ENCODE results near the gene ARVCF.
"Not testable (repeated sequence)": the region's sequence is repeated elsewhere in the genome, so short reads cannot be mapped to it uniquely, and the experiment has no call there.

ARVCF gene

DNA sequence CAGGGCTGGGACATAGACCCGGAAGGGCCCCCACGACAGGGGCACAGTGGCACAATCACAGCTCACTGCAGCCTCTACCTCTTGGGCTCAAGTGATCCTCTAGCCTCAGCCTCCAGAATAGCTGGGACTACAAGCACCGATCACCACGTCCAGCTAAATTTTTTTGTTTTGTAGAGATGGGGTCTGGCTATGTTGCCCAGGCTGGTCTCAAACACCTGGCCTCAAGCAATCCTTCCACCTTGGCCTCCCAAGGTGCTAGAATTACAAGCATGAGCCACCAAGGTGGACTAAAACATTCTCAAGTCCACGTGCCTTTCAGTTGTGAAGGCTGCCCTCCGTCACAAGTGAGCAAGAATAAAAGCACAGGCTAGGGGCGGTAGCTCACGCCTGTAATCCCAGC is 85.1 kb downstream of the ARVCF start:
- DNase-seq, result no peak

DNA sequence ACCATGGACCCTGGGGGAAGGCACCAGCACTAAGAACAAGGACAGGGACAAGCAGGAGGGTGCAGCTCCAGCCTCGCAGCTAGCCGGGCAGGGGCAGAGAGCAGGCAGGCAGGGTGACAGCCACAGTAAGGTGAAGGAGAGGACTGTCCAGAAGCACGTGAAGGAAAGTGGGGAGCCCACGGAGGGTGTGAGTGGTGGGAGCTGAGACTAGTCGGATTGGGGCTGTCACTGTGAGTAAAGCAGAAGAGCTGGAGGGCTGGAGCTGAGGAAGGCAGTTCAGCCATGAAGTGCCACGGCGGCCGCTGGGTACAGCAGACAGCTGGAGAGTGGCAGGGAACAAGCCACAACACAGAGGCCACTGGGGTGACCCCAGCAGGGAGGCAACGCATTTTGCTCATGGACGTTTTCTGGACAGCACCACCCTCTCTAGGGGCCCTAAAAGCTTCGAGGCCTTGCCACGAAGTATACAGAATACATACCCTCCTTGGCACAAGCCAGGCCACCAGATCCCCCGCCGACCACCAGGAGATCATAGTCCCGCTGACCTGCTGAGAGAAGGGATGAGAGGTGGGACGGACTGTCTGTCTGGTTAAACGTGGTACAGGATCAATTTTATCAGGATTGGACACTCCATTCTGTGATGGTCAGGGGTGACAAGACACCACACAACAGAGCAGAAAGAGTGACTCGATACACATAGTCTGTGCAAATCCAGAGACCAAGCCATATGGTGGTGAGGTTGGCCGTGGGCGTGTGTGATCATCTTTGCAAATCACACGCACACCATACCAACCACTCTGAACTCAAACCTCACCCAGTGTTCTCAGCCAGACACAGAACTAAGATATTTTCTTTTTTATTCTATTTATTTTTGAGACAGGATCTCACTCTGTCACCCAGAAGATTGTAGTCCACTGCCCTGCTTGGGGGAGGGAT is 85.8 kb downstream of the ARVCF start:
- no peak for DNase-seq

DNA sequence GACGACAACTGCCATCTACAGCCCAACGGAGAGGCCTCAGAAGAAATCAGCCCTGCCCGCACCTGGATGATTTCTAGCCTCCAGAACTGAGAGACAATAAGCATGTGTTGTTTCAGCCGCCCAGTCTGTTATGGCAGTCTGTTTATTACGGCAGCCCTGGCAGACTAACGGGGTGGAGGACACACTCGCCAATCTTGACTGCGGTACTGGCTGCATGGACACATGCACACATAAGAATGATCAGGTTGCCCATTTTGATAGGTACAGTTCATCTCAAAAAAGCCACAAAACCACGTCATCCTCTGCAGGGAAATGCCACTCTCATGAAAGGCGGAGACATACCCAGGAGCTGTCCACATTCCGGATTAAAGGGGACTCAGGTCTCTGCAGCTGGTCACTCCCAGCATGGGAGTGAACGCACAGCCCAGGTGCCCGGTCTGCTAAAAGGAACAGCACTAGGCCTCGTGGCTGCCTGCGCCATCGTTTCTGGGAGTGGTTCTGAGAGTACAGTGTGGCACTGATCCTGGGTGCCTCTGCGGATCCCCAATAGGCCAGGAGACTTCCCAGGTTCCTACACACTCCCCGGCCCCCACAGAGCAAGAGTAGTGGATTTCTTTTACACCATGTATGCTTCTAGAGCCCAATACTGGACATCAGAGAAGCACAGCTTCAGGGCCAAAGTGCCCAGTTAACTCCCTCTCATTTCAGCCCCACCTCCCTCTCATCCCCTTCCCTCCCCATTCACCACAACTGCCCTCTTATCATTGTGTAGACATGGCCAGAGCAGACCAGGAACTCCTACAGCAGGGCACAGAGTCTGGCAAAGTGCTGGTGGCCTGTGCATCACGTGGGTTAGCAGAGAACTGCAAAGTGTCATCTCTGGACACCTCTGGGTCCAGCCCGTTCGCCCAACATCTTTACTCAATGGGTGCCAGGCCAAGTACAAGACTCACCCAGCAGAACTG is 86.8 kb downstream of the ARVCF start:
- DNase-seq, result no peak

DNA sequence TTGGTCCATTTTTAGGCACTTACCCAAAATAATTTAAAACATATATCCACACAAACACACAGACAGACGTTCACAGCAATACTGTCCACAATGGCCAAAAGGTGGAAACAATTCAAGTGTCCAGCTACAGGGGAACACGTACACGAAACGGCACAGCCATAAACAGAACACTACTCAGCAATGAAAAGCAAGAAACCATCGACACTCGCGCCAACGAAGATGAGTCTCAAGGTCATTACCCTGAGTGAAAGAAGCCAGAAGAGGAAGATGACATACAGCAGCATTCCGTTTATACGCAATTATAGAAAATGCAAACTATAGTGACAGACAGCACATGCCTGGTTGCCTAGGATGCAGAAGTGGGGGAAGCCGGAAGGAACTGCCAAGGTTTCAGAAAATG is 88.4 kb downstream of the ARVCF start:
- no peak for DNase-seq

DNA sequence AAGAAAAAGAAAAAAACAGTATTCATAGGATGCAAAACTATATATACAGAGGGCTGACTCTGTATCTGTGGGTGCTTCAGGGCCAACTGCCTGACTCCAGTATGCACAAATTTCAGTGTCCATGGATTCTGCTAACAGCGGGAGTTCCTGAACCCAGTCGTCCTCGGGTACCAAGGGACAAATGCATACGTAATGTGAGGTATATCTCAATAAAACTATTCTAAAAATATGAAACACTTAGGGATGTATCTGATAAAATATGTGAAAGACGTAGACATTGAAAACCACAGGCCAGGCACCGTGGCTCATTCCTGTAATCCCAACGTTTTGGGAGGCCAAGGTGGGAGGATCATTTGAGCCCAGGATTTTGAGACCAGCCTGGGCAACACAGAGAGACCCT is 88.9 kb downstream of the ARVCF start:
- no peak for DNase-seq

DNA sequence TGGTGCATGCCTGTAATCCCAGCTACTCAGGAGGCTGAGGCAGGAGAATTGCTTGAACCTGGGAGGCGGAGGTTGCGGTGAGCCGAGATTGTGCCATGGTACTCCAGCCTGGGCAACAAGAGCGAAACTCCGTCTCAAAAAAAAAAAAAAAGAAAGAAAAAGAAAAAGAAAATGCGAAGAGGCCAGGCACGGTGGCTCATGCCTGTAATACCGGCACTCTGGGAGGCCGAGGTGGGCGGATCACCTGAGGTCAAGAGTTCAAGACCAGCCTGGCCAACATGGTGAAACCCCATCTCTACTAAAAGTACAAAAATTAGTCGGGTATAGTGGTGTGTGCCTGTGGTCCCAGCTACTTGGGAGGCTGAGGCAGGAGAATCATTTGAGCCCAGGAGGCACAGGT is 90.6 kb downstream of the ARVCF start:
- not testable (repeated sequence) for DNase-seq

DNA sequence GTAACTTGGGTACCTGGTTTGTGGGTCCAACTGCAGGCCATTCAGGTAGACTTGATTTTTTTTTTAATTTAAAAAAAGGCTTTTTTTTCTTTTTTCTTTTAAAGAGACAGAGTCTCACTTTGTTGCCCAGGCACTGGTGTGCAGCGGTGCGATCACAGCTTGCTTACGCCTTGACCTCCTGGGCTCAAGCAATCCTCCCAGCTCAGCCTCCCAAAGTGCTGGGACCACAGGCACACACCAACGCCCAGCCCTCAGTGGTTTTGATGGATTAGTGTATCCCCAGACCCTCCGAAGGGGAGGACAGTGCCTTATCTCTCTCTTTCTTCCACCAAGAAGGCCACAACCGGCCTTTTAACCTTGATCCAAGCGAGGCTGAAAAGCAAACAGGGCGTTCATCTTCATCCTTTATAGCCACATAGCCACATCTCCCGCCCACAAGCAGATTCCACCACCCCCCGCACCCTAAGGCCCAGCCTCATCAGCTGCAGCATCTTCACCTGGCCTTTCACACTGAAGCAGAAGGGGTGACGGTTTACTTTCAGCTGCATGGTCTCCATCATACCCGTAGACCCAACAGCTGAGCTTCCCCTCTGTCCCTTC is 92.6 kb downstream of the ARVCF start:
- no peak for DNase-seq

DNA sequence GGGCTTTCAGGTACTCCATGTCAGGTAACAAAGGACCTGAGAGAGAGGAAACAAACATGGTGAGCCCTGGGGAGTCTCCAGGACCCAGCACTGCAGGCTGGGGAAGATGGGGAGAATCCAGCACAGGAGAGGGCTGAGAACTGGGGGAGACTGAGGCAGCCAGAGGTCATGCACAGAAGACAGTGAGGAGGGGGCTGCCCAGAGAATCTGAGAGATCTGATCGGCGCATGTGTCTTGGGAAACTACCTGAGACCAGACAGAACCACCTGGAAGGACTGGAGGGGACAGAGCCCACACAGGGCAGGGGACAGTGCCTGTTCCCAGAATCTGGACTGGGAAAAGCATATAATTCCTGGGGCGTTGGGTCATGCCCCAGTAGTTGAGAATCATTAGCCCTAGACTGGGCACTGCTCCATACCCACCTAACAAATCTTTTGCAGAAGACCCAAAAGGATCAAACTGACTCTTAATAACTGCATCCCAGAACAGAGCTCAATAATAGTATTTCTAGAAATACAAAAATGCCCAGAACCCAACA is 95.0 kb downstream of the ARVCF start:
- DNase-seq, result no peak

Data from GF-D8 (cell line).